OCI-LY7 (cell line): ENCODE measurements around the gene ZDHHC22. TPM values are rescaled to one million over a fixed set of nuclear protein-coding genes. Genes with fewer than 3 reads are reported as not detected.
A peak's percentile ranks its signal among the peaks of the same experiment; 100 is the strongest.

Experiments
- BruUV-seq: library from RNA; stranded (reverse); fragments of 400-500 nt; replicated peaks from 2 replicates; lab custom pipeline; 2021; lab: Mats Ljungman, UMichigan
- CTCF ChIA-PET: fragments of 300-600 bp; sonication (Branson Sonifier 250); formaldehyde crosslinking; loops from one replicate; lab custom pipeline; 2022; ENCODE audit warnings: antibody characterized with exemption; ENCODE audit not compliant: unreplicated experiment; lab: Charles Lee
- POLR2A ChIA-PET: fragments of 300-600 bp; sonication (Branson Sonifier 250); formaldehyde crosslinking; loops from one replicate; lab custom pipeline; 2022; ENCODE audit warnings: antibody characterized with exemption; lab: Charles Lee
- DNase-seq: peaks from one replicate; pipeline ENCODE4 v3.0.0-alpha.2; 2015; ENCODE audit warnings: low spot score
- H2AFZ ChIP-seq: fragments of 200-600 bp; sonication (generic), shearing (Covaris generic); 2 replicates; pipeline ENCODE4 v1.6.1; 2014; ENCODE audit warnings: mild to moderate bottlenecking, antibody characterized with exemption, low read length, moderate library complexity
- H3K27ac ChIP-seq: fragments of 200-600 bp; sonication (generic); 2 replicates; pipeline ENCODE4 v1.5.1; 2014; ENCODE audit warnings: mixed run types, low read depth, mild to moderate bottlenecking, moderate library complexity, low read length, inconsistent platforms; ENCODE audit not compliant: poor library complexity, severe bottlenecking
- H3K36me3 ChIP-seq: fragments of 200-600 bp; sonication (generic); 2 replicates; pipeline ENCODE4 v1.6.1; 2014; ENCODE audit warnings: mild to moderate bottlenecking, antibody characterized with exemption, low read length, moderate library complexity, mixed read lengths; ENCODE audit not compliant: insufficient read depth
- H3K4me1 ChIP-seq: fragments of 200-600 bp; sonication (generic); 2 replicates; pipeline ENCODE4 v1.5.1; 2014; ENCODE audit warnings: mild to moderate bottlenecking, low read length; ENCODE audit not compliant: insufficient read depth, poor library complexity, severe bottlenecking
- H3K4me2 ChIP-seq: fragments of 200-600 bp; sonication (generic); 2 replicates; pipeline ENCODE4 v1.6.1; 2014; ENCODE audit warnings: mild to moderate bottlenecking, low read length
- H3K4me3 ChIP-seq: fragments of 200-600 bp; sonication (generic); 2 replicates; pipeline ENCODE4 v1.5.1; 2014; ENCODE audit warnings: mild to moderate bottlenecking, low read depth, low read length; ENCODE audit not compliant: poor library complexity, severe bottlenecking
- H3K79me2 ChIP-seq: fragments of 200-600 bp; sonication (generic); 2 replicates; pipeline ENCODE4 v1.6.1; 2016; ENCODE audit warnings: low read depth, mild to moderate bottlenecking, low read length, moderate library complexity, mixed read lengths; ENCODE audit not compliant: insufficient read depth
- H3K9me2 ChIP-seq: fragments of 200-600 bp; sonication (generic); 2 replicates; pipeline ENCODE4 v1.6.1; 2016; ENCODE audit warnings: mild to moderate bottlenecking, low read length, mixed read lengths; ENCODE audit not compliant: insufficient read depth
- H3K9me3 ChIP-seq: fragments of 200-600 bp; sonication (generic); 2 replicates; pipeline ENCODE4 v1.6.1; 2014; ENCODE audit warnings: mild to moderate bottlenecking, mixed run types, low read length, mixed read lengths
- H4K20me1 ChIP-seq: fragments of 200-600 bp; sonication (generic); 2 replicates; pipeline ENCODE4 v1.6.1; 2014; ENCODE audit warnings: mild to moderate bottlenecking, antibody characterized with exemption, low read length, moderate library complexity, mixed read lengths; ENCODE audit not compliant: insufficient read depth
- EZH2phosphoT487 ChIP-seq: fragments of 200-600 bp; sonication (generic); IDR thresholded peaks from 2 replicates; pipeline ENCODE4 v1.6.1; 2018; ENCODE audit warnings: low read depth, borderline replicate concordance, mild to moderate bottlenecking, mixed run types, antibody characterized with exemption, low read length, moderate library complexity, mixed read lengths
- intact Hi-C: fragments of 100-400 bp; cut with micrococcal nuclease; formaldehyde crosslinking; loops from one replicate; pipeline ENCODE4 v1.10.0; 2022; ENCODE audit not compliant: unreplicated experiment
- total RNA-seq, 2 experiments: library from RNA; depleted of rRNA in 1 of 2; stranded (reverse); fragments of >200 nt in 1 of 2; shearing (Covaris generic) in 1 of 2; gene quantifications; 2 replicates each; pipeline ENCODE4 v1.2.3, GENCODE V29; 2014 to 2022
- TF ChIP-seq, protein P1 (sequence below): fragments of 200-600 bp; sonication (generic); conservative IDR thresholded peaks from 2 replicates; pipeline ENCODE4 v1.5.1; 2014; ENCODE audit warnings: mild to moderate bottlenecking, antibody characterized with exemption, low read length, moderate library complexity, mixed read lengths

ZDHHC22 gene
- total RNA-seq, 2 experiments from 2014 or later, result not detected

DNA sequence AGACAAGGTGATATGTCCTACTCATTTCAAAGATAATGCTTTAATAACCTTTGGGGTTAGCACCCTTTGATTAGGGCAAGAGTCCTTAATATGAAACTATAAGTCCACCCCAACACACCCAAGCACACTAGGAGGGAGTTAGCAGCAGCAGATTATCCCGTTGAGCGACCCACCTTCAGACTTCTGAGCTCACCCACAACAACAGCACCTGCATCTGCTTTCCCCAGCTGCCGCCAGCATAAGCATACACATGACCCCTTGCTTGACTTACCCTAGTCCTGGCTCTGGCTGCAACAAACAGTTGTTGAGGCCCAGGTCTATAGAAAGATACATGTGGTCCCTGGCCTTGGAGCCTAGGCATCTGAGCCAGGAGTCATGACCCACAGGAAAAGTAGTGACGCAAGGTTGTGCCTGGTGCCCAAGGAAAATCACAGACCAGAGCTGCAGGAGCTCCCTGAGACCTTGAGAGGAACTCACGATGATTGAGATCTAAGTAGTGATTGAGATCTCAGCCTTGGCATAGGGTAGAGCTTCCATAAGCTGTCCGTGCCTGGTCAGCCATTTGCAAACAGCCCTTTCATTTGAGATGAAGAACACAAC is 19.0 kb downstream of the ZDHHC22 start:
- Histone ChIP-seq H3K9me2 (no peaks in the 10 kb centered on the region), H3K36me3 (peaks cover 10% of the 10 kb centered on the region; the same call in 1 of the 2 replicates), H3K4me3 (peak overlapping the region; percentile 39), H3K9me3 (no peaks in the 10 kb centered on the region), H2AFZ (peak overlapping the region; percentile 5; the same call in 1 of the 2 replicates), H3K4me1 (peaks cover 77% of the 10 kb centered on the region), H4K20me1 (no peaks in the 10 kb centered on the region), H3K27ac (peak overlapping the region; percentile 96), H3K4me2 (peak overlapping the region; percentile 79), H3K79me2 (no peaks in the 10 kb centered on the region; the same call in 1 of the 2 replicates)
- no TSS peak for BruUV-seq
- ChIA-PET POLR2A (interaction anchor here (0.5 to 5.1 kb wide), 8 partner anchors 11 to 212 kb away, joined by 3 to 51 read pairs (median 8); partner anchors contain the start of gene CIPC), CTCF (interaction anchor here (1.1 to 3.0 kb wide), 4 partner anchors 12 to 26 kb away, joined by 3 to 10 read pairs (median 4); partner anchors contain the start of gene CIPC)
- peak; percentile 83 for DNase-seq
- intact Hi-C loops, result no loop called here
- TF ChIP-seq, protein P1, sequence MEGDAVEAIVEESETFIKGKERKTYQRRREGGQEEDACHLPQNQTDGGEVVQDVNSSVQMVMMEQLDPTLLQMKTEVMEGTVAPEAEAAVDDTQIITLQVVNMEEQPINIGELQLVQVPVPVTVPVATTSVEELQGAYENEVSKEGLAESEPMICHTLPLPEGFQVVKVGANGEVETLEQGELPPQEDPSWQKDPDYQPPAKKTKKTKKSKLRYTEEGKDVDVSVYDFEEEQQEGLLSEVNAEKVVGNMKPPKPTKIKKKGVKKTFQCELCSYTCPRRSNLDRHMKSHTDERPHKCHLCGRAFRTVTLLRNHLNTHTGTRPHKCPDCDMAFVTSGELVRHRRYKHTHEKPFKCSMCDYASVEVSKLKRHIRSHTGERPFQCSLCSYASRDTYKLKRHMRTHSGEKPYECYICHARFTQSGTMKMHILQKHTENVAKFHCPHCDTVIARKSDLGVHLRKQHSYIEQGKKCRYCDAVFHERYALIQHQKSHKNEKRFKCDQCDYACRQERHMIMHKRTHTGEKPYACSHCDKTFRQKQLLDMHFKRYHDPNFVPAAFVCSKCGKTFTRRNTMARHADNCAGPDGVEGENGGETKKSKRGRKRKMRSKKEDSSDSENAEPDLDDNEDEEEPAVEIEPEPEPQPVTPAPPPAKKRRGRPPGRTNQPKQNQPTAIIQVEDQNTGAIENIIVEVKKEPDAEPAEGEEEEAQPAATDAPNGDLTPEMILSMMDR, result no peak

DNA sequence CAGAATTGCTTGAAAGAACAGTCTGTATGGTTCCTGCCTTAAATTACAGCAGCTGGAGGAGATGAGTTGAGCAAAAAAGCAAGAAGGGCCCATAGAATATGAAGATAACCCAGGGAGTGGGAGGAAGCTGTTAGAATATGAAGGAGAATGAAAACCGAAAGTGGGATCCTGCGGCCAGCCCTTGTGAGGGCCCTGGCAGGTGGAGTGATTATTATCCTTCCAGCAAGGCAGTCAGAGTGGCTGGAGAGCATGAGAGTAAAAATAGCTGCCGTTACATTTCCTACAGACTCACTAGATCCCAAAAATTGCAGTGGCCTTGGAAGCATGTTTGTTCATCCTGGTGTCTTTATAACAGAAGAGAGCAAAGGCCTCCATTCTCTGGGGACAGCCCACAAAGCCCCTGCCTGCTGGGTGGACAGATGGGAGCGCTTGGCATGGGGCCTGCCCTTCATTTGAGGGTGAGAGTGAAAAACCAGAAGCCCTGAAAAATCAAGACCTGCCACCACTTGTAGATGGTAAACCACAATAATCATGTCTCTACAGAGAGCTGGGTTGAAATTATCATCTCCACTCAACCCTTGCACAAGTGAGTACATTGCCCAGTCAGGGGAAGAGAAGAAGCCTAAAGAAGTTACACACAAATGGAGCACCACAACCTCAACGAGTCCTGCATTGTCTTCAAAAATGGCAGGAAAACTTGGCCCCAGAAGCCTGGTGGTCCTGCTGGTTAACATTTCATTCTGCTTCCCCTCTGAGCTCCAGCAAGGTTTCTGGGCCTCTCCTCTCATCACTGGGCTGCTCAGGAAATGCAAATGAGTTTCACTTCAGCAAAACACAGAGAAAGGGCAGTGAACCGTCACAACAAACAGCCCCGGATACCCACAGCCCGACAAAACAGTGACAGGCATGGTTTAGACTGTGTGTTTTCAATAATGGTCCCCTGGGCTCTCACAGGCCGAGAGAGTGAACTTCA is 20.5 kb downstream of the ZDHHC22 start:
- no peak overlapping the region for H2AFZ ChIP-seq
- H3K9me3 ChIP-seq, result no peaks in the 10 kb centered on the region
- peak; percentile 95 for DNase-seq
- H3K27ac ChIP-seq, result peak overlapping the region; percentile 96
- BruUV-seq, result TSS peak; percentile 65
- peak overlapping the region; percentile 79 for H3K4me2 ChIP-seq
- H3K79me2 ChIP-seq, result no peaks in the 10 kb centered on the region; the same call in 1 of the 2 replicates
- no peaks in the 10 kb centered on the region for H3K9me2 ChIP-seq
- H4K20me1 ChIP-seq, result no peaks in the 10 kb centered on the region
- peaks cover 25% of the 10 kb centered on the region for H3K36me3 ChIP-seq
- ChIA-PET POLR2A (interaction anchor here (0.6 to 5.1 kb wide), 13 partner anchors 11 to 174 kb away, joined by 3 to 51 read pairs (median 4); partner anchors contain the start of gene CIPC), CTCF (interaction anchor here (1.0 to 1.7 kb wide), 3 partner anchors 16 to 195 kb away, joined by 3 to 4 read pairs (median 3); no protein-coding TSS in a partner anchor)
- peaks cover 70% of the 10 kb centered on the region for H3K4me1 ChIP-seq
- TF ChIP-seq EZH2phosphoT487, result no peak
- TF ChIP-seq, protein P1, result no peak
- intact Hi-C loops, result loop anchor here (1.0 to 2.0 kb wide), 3 partner anchors 23 to 88 kb away; partner anchors contain the start of genes CIPC and TMEM63C
- H3K4me3 ChIP-seq, result peak overlapping the region; percentile 55
